ENCODE results near the gene AMER2. TPM values are rescaled to one million over a fixed set of nuclear protein-coding genes. Genes with fewer than 3 reads are reported as not detected.

Gene AMER2
- total and polyA plus RNA-seq, 8 donors = 0.03 to 1.1 (median 0.14) TPM; not detected in 5

GRCh38 chr13:25190256-25190655, 18.2 kb upstream of the AMER2 start:
- H3K27me3 ChIP-seq = peaks cover 0 to 51% (median 0%) of the 10 kb centered on the region in 3 donors
- H3K4me1 ChIP-seq = no peaks in the 10 kb centered on the region
- 54 to 60% (median 59%) methylated on average over 5 of the region's 5 CpGs for WGBS, 5 donors
- peaks cover 0 to 5% (median 1%) of the 10 kb centered on the region in 4 donors for H3K9me3 ChIP-seq
- no peak overlapping the region for H3K27ac ChIP-seq
- intact Hi-C loops (cut with DNase I; ENCODE audit: low total_unique reads) = no loop called here
- H3K4me3 ChIP-seq = no peak overlapping the region
- no peak for DNase-seq
- H3K36me3 ChIP-seq = no peaks in the 10 kb centered on the region
- TF ChIP-seq POLR2A (IDR thresholded peaks at IDR 0.05) (no peak), EP300 (IDR thresholded peaks at IDR 0.05) (no peak), CTCF (IDR thresholded peaks at IDR 0.05) (no peak)

GRCh38 chr13:25187596-25187995, 15.5 kb upstream of the AMER2 start:
- no peak overlapping the region for H3K27ac ChIP-seq
- intact Hi-C loops (cut with DNase I; ENCODE audit: low total_unique reads) = no loop called here
- peaks cover 0 to 6% (median 0%) of the 10 kb centered on the region in 4 donors for H3K9me3 ChIP-seq
- H3K4me3 ChIP-seq = no peak overlapping the region
- 59 to 74% (median 70%) methylated on average over 5 of the region's 5 CpGs for WGBS, 5 donors
- no peaks in the 10 kb centered on the region for H3K36me3 ChIP-seq
- TF ChIP-seq CTCF (IDR thresholded peaks at IDR 0.05) (no peak), EP300 (IDR thresholded peaks at IDR 0.05) (no peak), POLR2AphosphoS5 (IDR thresholded peaks at IDR 0.05) (no peak), POLR2A (IDR thresholded peaks at IDR 0.05) (no peak)
- peaks cover 0 to 49% (median 0%) of the 10 kb centered on the region in 3 donors for H3K27me3 ChIP-seq
- DNase-seq = no peak
- H3K4me1 ChIP-seq = no peaks in the 10 kb centered on the region

GRCh38 chr13:25186187-25186586, 14.1 kb upstream of the AMER2 start:
- H3K36me3 ChIP-seq = no peaks in the 10 kb centered on the region
- TF ChIP-seq POLR2A (IDR thresholded peaks at IDR 0.05) (no peak), POLR2AphosphoS5 (IDR thresholded peaks at IDR 0.05) (no peak), CTCF (IDR thresholded peaks at IDR 0.05) (no peak), EP300 (IDR thresholded peaks at IDR 0.05) (no peak)
- no peak overlapping the region for H3K27ac ChIP-seq
- 78 to 86% (median 80%) methylated on average over 12 of the region's 12 CpGs for WGBS, 5 donors
- H3K9me3 ChIP-seq = peaks cover 0 to 7% (median 0%) of the 10 kb centered on the region in 4 donors
- intact Hi-C loops (cut with DNase I; ENCODE audit: low total_unique reads) = no loop called here
- H3K4me1 ChIP-seq = no peaks in the 10 kb centered on the region
- DNase-seq = no peak
- H3K4me3 ChIP-seq = no peak overlapping the region
- peaks cover 0 to 35% (median 0%) of the 10 kb centered on the region in 3 donors for H3K27me3 ChIP-seq

GRCh38 chr13:25181597-25181996, 9.5 kb upstream of the AMER2 start:
- H3K4me3 ChIP-seq = no peak overlapping the region
- DNase-seq = no peak
- TF ChIP-seq EP300 (IDR thresholded peaks at IDR 0.05) (no peak), POLR2AphosphoS5 (IDR thresholded peaks at IDR 0.05) (no peak), POLR2A (IDR thresholded peaks at IDR 0.05) (no peak), CTCF (IDR thresholded peaks at IDR 0.05) (no peak)
- no peaks in the 10 kb centered on the region for H3K4me1 ChIP-seq
- H3K27me3 ChIP-seq = peaks cover 0 to 46% (median 2%) of the 10 kb centered on the region in 3 donors
- intact Hi-C loops (cut with DNase I; ENCODE audit: low total_unique reads) = no loop called here
- H3K36me3 ChIP-seq = no peaks in the 10 kb centered on the region
- H3K27ac ChIP-seq = no peak overlapping the region
- peaks cover 0 to 13% (median 4%) of the 10 kb centered on the region in 4 donors for H3K9me3 ChIP-seq
- 78 to 87% (median 79%) methylated on average over 3 of the region's 3 CpGs for WGBS, 5 donors

Measured in stomach (tissue), 9 donors.